ENCODE measurements around the gene LYPD6B.

DNA sequence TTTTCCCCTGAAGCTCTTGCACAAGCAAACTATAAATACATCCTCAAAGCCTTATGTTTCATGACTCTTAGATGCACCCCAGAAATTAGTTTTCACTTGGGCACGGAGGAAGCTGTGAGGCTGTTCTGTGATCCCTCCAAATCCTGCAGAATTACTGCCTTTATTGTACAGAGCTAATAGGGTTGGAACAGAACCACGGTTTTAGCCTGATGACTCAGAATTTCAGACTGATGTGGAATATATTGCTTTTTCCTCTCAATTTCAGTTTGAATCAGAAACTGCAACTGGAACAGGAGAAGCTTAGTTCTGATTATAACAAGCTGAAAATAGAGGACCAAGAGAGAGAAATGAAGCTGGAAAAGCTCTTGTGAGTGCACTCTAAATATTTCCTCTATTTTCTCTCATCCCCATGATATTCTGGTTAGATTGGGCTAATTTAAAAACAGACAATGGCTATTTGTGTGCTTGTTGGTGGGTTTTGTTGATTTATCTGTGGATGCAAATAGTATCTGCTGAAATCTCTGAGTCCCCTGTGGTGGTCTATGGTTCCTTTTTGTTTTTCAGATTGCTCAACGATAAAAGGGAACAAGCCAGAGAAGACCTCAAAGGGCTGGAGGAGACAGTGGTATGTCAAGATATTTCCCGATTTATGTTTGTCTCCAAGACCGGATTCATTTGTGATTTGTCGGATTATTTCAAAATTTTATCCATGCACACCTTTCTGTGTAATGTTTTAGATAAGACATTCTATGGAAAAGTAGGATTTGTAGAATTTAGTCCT lies 38.2 kb upstream of the LYPD6B start:
- TF ChIP-seq EZH2 (IDR thresholded peaks at IDR 0.05): no peak
- no peak for TF ChIP-seq POLR2AphosphoS5 (IDR thresholded peaks at IDR 0.05; ENCODE audit: borderline replicate concordance, low read depth, low read length)
- TF ChIP-seq FOXP2 (optimal IDR thresholded peaks at IDR 0.05; ENCODE audit: control extremely low read depth, extremely low read length, insufficient read depth): no peak
